ENCODE measurements around the gene IFI6. TPM values are rescaled to one million over a fixed set of nuclear protein-coding genes. Genes with fewer than 3 reads are reported as not detected.

The IFI6 gene
- total and polyA plus RNA-seq, 4 donors = 5.9 to 339 (median 169) TPM

DNA sequence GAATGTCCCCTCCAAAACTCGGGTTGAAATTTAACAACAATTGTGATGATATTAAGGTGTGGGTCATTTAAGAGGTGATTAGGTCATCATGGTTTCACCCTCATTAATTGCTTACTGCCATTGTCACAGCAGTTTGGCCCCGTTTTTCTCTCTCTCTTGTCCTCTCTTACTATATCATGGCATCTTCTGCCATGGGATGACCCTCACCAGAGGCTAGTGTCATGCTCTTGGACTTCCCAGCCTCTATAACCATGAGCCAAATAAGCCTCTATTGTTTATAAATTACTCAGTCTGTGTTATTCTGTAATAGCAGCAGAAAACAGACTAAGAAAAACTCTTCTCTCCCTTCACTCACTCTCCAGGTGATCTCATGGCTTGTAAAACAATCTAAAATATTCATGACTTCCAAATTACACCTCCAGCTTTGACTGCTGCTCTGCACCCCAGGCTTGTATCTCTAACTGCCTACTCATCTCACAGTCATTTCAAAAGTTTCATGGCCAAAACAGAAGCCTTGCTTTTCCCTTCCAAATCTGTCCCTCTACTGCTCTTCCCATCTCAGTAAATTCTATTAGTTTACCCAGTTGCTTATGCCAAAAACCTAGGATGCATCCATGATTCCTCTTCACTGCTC lies 44.4 kb upstream of the IFI6 start:
- H3K27ac ChIP-seq (ENCODE audit: low read depth in 1 of 2, low read length in 2 of 2) = no peak overlapping the region
- H3K4me1 ChIP-seq (ENCODE audit: control insufficient read depth in 4 of 4, insufficient read depth in 4 of 4, low read length in 3 of 4) = peaks cover 0 to 10% (median 2%) of the 10 kb centered on the region in 4 donors
- H3K9ac ChIP-seq (ENCODE audit: low read depth in 1 of 2, low read length in 2 of 2) = no peak overlapping the region
- H3K36me3 ChIP-seq (ENCODE audit: control insufficient read depth in 4 of 4, insufficient read depth in 3 of 4, low read depth in 1 of 4, low read length in 3 of 4) = no peaks in the 10 kb centered on the region
- TF ChIP-seq FOXA2 (IDR thresholded peaks at IDR 0.05) = no peak
- TF ChIP-seq YY1 (IDR thresholded peaks at IDR 0.05) = no peak
- no peak overlapping the region for H3K4me3 ChIP-seq (ENCODE audit: low read depth in 1 of 3, low read length in 3 of 3)
- peaks cover 0 to 8% (median 3%) of the 10 kb centered on the region in 4 donors for H3K9me3 ChIP-seq (ENCODE audit: control insufficient read depth in 4 of 4, low read length in 3 of 4)
- 75% methylated on average over 2 of the region's 2 CpGs for WGBS
- no peaks in the 10 kb centered on the region for H3K27me3 ChIP-seq (ENCODE audit: control insufficient read depth in 4 of 4, insufficient read depth in 4 of 4, low read length in 3 of 4)
- DNase-seq (ENCODE audit: low spot score) = no peak

DNA sequence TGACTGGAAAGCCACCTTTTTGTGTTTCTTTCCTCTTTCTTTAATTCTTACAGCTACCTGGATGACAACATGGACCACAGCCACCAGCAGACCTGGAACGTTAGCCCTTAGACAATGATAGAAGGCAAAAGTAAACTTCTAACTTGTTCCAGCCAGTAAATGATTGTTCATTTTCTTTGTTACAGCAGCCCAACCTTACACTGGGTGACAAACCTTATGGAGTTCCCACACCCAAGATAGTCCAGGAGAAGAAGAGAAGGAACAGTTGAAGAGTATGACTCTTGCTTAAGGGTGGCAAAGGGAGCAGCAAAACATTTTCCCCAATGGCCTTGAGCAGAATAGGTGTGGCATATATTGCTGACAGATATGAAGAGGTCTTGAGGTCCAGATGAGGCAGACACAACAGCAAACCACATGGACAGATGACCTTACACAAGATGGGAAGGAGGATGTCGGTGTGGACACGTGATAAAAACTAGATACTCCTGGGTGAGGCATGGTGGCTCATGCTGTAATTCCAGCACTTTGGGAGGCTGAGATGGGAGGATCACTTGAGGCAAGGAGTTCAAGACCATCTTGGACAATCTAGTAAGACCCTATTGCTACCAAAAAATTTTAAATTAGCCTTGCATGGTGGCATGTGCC lies 42.0 kb upstream of the IFI6 start:
- Histone ChIP-seq H3K9ac (ENCODE audit: low read depth in 1 of 2, low read length in 2 of 2) (no peak overlapping the region), H3K4me3 (ENCODE audit: low read depth in 1 of 3, low read length in 3 of 3) (no peak overlapping the region), H3K27me3 (ENCODE audit: control insufficient read depth in 4 of 4, insufficient read depth in 4 of 4, low read length in 3 of 4) (no peaks in the 10 kb centered on the region), H3K27ac (ENCODE audit: low read depth in 1 of 2, low read length in 2 of 2) (no peak overlapping the region), H3K9me3 (ENCODE audit: control insufficient read depth in 4 of 4, low read length in 3 of 4) (peaks cover 0 to 8% (median 3%) of the 10 kb centered on the region in 4 donors), H3K4me1 (ENCODE audit: control insufficient read depth in 4 of 4, insufficient read depth in 4 of 4, low read length in 3 of 4) (no peaks in the 10 kb centered on the region), H3K36me3 (ENCODE audit: control insufficient read depth in 4 of 4, insufficient read depth in 3 of 4, low read depth in 1 of 4, low read length in 3 of 4) (no peaks in the 10 kb centered on the region)
- no peak for TF ChIP-seq YY1 (IDR thresholded peaks at IDR 0.05)
- no peak for TF ChIP-seq GABPA (IDR thresholded peaks at IDR 0.05 in 1 of 2, conservative IDR thresholded peaks at IDR 0.05 in 1 of 2)
- no peak for TF ChIP-seq TAF1 (conservative IDR thresholded peaks at IDR 0.05)
- TF ChIP-seq, protein P1, sequence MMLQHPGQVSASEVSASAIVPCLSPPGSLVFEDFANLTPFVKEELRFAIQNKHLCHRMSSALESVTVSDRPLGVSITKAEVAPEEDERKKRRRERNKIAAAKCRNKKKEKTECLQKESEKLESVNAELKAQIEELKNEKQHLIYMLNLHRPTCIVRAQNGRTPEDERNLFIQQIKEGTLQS (IDR thresholded peaks at IDR 0.05) = no peak
- TF ChIP-seq FOXA1 (IDR thresholded peaks at IDR 0.05) = no peak
- no peak for TF ChIP-seq HNF4A (conservative IDR thresholded peaks at IDR 0.05)
- TF ChIP-seq RXRA (IDR thresholded peaks at IDR 0.05) = no peak
- no peak for DNase-seq (ENCODE audit: low spot score)
- 76% methylated on average over 3 of the region's 3 CpGs for WGBS

DNA sequence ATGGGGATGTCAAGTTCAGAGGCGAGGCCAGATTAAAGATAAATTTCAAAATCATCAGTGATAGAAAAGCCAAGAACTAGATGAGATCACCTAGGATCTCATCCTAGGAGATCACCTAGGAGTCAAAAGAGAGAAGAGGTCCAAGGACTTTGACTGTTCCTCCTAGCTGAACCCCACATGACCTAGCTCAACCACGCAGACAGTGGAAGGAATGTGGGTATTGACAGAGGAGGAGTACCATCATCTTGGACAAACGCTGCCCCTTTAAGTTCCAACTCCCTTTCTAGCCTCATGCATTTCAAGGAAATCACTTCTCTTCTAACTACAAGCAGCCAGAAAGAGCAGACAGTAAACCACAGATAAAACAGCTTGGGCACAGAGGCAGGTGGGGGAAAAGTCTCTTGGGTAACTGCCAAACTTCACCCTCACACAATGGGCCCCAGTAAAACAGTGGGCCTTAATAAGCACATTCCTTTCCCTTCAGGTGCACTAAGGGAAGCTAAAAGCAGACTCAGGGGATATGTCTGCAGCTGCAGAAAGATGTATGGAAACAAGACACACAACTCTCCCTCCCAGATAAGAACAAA lies 41.2 kb upstream of the IFI6 start:
- Histone ChIP-seq H3K27ac (ENCODE audit: low read depth in 1 of 2, low read length in 2 of 2) (no peak overlapping the region), H3K9ac (ENCODE audit: low read depth in 1 of 2, low read length in 2 of 2) (no peak overlapping the region), H3K4me1 (ENCODE audit: control insufficient read depth in 4 of 4, insufficient read depth in 4 of 4, low read length in 3 of 4) (no peaks in the 10 kb centered on the region), H3K9me3 (ENCODE audit: control insufficient read depth in 4 of 4, low read length in 3 of 4) (peaks cover 0 to 8% (median 3%) of the 10 kb centered on the region in 4 donors), H3K36me3 (ENCODE audit: control insufficient read depth in 4 of 4, insufficient read depth in 3 of 4, low read depth in 1 of 4, low read length in 3 of 4) (no peaks in the 10 kb centered on the region), H3K27me3 (ENCODE audit: control insufficient read depth in 4 of 4, insufficient read depth in 4 of 4, low read length in 3 of 4) (no peaks in the 10 kb centered on the region), H3K4me3 (ENCODE audit: low read depth in 1 of 3, low read length in 3 of 3) (no peak overlapping the region)
- no peak for TF ChIP-seq TAF1 (conservative IDR thresholded peaks at IDR 0.05)
- TF ChIP-seq, protein P2, sequence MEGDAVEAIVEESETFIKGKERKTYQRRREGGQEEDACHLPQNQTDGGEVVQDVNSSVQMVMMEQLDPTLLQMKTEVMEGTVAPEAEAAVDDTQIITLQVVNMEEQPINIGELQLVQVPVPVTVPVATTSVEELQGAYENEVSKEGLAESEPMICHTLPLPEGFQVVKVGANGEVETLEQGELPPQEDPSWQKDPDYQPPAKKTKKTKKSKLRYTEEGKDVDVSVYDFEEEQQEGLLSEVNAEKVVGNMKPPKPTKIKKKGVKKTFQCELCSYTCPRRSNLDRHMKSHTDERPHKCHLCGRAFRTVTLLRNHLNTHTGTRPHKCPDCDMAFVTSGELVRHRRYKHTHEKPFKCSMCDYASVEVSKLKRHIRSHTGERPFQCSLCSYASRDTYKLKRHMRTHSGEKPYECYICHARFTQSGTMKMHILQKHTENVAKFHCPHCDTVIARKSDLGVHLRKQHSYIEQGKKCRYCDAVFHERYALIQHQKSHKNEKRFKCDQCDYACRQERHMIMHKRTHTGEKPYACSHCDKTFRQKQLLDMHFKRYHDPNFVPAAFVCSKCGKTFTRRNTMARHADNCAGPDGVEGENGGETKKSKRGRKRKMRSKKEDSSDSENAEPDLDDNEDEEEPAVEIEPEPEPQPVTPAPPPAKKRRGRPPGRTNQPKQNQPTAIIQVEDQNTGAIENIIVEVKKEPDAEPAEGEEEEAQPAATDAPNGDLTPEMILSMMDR (IDR thresholded peaks at IDR 0.05; ENCODE audit: low read depth, low read length, missing input control) = no peak
- TF ChIP-seq NR2F2 (IDR thresholded peaks at IDR 0.05) = no peak
- TF ChIP-seq RAD21 (IDR thresholded peaks at IDR 0.05) = no peak
- TF ChIP-seq SP1 (IDR thresholded peaks at IDR 0.05) = no peak
- TF ChIP-seq, protein P3, sequence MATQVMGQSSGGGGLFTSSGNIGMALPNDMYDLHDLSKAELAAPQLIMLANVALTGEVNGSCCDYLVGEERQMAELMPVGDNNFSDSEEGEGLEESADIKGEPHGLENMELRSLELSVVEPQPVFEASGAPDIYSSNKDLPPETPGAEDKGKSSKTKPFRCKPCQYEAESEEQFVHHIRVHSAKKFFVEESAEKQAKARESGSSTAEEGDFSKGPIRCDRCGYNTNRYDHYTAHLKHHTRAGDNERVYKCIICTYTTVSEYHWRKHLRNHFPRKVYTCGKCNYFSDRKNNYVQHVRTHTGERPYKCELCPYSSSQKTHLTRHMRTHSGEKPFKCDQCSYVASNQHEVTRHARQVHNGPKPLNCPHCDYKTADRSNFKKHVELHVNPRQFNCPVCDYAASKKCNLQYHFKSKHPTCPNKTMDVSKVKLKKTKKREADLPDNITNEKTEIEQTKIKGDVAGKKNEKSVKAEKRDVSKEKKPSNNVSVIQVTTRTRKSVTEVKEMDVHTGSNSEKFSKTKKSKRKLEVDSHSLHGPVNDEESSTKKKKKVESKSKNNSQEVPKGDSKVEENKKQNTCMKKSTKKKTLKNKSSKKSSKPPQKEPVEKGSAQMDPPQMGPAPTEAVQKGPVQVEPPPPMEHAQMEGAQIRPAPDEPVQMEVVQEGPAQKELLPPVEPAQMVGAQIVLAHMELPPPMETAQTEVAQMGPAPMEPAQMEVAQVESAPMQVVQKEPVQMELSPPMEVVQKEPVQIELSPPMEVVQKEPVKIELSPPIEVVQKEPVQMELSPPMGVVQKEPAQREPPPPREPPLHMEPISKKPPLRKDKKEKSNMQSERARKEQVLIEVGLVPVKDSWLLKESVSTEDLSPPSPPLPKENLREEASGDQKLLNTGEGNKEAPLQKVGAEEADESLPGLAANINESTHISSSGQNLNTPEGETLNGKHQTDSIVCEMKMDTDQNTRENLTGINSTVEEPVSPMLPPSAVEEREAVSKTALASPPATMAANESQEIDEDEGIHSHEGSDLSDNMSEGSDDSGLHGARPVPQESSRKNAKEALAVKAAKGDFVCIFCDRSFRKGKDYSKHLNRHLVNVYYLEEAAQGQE (IDR thresholded peaks at IDR 0.05) = no peak
- TF ChIP-seq, protein P1 (IDR thresholded peaks at IDR 0.05) = no peak
- TF ChIP-seq RXRA (IDR thresholded peaks at IDR 0.05) = no peak
- TF ChIP-seq GABPA (IDR thresholded peaks at IDR 0.05 in 1 of 2, conservative IDR thresholded peaks at IDR 0.05 in 1 of 2) = no peak
- TF ChIP-seq, protein P4, sequence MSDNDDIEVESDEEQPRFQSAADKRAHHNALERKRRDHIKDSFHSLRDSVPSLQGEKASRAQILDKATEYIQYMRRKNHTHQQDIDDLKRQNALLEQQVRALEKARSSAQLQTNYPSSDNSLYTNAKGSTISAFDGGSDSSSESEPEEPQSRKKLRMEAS (IDR thresholded peaks at IDR 0.05) = no peak
- 68% methylated on average over 3 of the region's 3 CpGs for WGBS
- DNase-seq (ENCODE audit: low spot score) = no peak
